Measurements from ENCODE around the gene DENND1A. TPM values are rescaled to one million over a fixed set of nuclear protein-coding genes. Genes with fewer than 3 reads are reported as not detected.
"Not testable (repeated sequence)": the region's sequence is repeated elsewhere in the genome, so short reads cannot be mapped to it uniquely, and the experiment has no call there.

Gene DENND1A, protein sequence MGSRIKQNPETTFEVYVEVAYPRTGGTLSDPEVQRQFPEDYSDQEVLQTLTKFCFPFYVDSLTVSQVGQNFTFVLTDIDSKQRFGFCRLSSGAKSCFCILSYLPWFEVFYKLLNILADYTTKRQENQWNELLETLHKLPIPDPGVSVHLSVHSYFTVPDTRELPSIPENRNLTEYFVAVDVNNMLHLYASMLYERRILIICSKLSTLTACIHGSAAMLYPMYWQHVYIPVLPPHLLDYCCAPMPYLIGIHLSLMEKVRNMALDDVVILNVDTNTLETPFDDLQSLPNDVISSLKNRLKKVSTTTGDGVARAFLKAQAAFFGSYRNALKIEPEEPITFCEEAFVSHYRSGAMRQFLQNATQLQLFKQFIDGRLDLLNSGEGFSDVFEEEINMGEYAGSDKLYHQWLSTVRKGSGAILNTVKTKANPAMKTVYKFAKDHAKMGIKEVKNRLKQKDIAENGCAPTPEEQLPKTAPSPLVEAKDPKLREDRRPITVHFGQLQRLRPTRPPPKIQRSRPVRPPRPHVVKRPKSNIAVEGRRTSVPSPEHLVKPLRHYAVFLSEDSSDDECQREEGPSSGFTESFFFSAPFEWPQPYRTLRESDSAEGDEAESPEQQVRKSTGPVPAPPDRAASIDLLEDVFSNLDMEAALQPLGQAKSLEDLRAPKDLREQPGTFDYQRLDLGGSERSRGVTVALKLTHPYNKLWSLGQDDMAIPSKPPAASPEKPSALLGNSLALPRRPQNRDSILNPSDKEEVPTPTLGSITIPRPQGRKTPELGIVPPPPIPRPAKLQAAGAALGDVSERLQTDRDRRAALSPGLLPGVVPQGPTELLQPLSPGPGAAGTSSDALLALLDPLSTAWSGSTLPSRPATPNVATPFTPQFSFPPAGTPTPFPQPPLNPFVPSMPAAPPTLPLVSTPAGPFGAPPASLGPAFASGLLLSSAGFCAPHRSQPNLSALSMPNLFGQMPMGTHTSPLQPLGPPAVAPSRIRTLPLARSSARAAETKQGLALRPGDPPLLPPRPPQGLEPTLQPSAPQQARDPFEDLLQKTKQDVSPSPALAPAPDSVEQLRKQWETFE
- polyA plus RNA-seq = 1 to 10 TPM; 4.6 to 4.8 TPM

GRCh38 chr9:123929870-123930831, at the start of gene DENND1A:
TSS of gene DENND1A (minus strand) at chr9:123930126. CDS start at chr9:123929905, 221 bp downstream.
- Histone ChIP-seq H3K36me3 (ENCODE audit: control insufficient read depth in 2 of 2, insufficient read depth in 2 of 2, low read length in 1 of 2) (no peaks in the 10 kb centered on the region), H3K27ac (ENCODE audit: low read depth in 2 of 2, low read length in 1 of 2) (peak within 1 kb of the TSS; percentile 11 to 37), H3K4me1 (ENCODE audit: control insufficient read depth in 2 of 2, insufficient read depth in 2 of 2, low read length in 1 of 2) (peaks cover 0 to 3% of the 10 kb centered on the region in 2 donors), H3K9me3 (ENCODE audit: control insufficient read depth in 2 of 2, insufficient read depth in 1 of 2, low read depth in 1 of 2, low read length in 1 of 2) (no peaks in the 10 kb centered on the region), H3K4me3 (ENCODE audit: low read depth in 1 of 2, low read length in 2 of 2) (peak within 1 kb of the TSS; percentile 71 to 86), H3K27me3 (ENCODE audit: control insufficient read depth in 1 of 2, insufficient read depth in 2 of 2, low read length in 2 of 2) (no peaks in the 10 kb centered on the region)
- WGBS, 2 donors = 7% methylated on average over 76 to 83 of the region's 83 CpGs

GRCh38 chr9:123978981-123979380, 49.1 kb upstream of the DENND1A start:
- Histone ChIP-seq H3K27me3 (ENCODE audit: control insufficient read depth in 1 of 2, insufficient read depth in 2 of 2, low read length in 2 of 2) (peaks cover 0 to 13% of the 10 kb centered on the region in 2 donors), H3K36me3 (ENCODE audit: control insufficient read depth in 2 of 2, insufficient read depth in 2 of 2, low read length in 1 of 2) (no peaks in the 10 kb centered on the region), H3K4me1 (ENCODE audit: control insufficient read depth in 2 of 2, insufficient read depth in 2 of 2, low read length in 1 of 2) (no peaks in the 10 kb centered on the region), H3K4me3 (ENCODE audit: low read depth in 1 of 2, low read length in 2 of 2) (no peak overlapping the region), H3K27ac (ENCODE audit: low read depth in 2 of 2, low read length in 1 of 2) (no peak overlapping the region), H3K9me3 (ENCODE audit: control insufficient read depth in 2 of 2, insufficient read depth in 1 of 2, low read depth in 1 of 2, low read length in 1 of 2) (peaks cover 0 to under 1% of the 10 kb centered on the region in 2 donors)
- WGBS, 2 donors = 85 to 86% methylated on average over 4 of the region's 5 CpGs

DNA sequence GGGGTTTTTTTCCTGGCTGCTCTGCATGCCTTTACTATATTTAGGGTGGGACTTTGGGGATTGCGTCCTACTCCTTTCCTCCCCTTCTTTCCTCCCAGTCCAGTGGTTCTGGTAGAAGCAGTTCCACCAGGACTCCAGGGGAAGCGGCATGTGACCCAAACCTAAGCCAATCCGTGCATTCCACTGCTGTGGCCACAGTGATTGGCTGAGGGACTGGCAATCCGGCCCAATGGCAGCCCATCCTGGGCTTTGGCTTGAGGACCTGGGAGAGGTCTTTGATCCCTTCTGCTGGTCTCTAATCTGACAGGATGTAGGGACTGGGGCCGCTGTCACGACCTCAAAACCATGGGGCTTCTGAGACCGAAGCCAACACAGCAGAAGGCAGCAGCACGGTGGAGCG, 46.7 kb upstream of the DENND1A start:
- H3K4me1 ChIP-seq (ENCODE audit: control insufficient read depth in 2 of 2, insufficient read depth in 2 of 2, low read length in 1 of 2); H3K36me3 ChIP-seq (ENCODE audit: control insufficient read depth in 2 of 2, insufficient read depth in 2 of 2, low read length in 1 of 2); H3K27ac ChIP-seq (ENCODE audit: low read depth in 2 of 2, low read length in 1 of 2); H3K4me3 ChIP-seq (ENCODE audit: low read depth in 1 of 2, low read length in 2 of 2); H3K27me3 ChIP-seq (ENCODE audit: control insufficient read depth in 1 of 2, insufficient read depth in 2 of 2, low read length in 2 of 2): not testable (repeated sequence)
- peaks cover 0 to 19% of the 10 kb centered on the region in 2 donors for H3K9me3 ChIP-seq (ENCODE audit: control insufficient read depth in 2 of 2, insufficient read depth in 1 of 2, low read depth in 1 of 2, low read length in 1 of 2)
- WGBS, 2 donors = 80% methylated on average over 3 of the region's 9 CpGs; no CpG with 5 or more reads in 1 of the 2 donors

- no peak overlapping the region for H3K27ac ChIP-seq (ENCODE audit: low read depth in 2 of 2, low read length in 1 of 2)
- H3K27me3 ChIP-seq (ENCODE audit: control insufficient read depth in 1 of 2, insufficient read depth in 2 of 2, low read length in 2 of 2) = peaks cover 0 to 4% of the 10 kb centered on the region in 2 donors
- peaks cover 0 to 20% of the 10 kb centered on the region in 2 donors for H3K9me3 ChIP-seq (ENCODE audit: control insufficient read depth in 2 of 2, insufficient read depth in 1 of 2, low read depth in 1 of 2, low read length in 1 of 2)
- WGBS, 2 donors = 66 to 72% methylated on average over 3 of the region's 3 CpGs
- H3K36me3 ChIP-seq (ENCODE audit: control insufficient read depth in 2 of 2, insufficient read depth in 2 of 2, low read length in 1 of 2) = no peaks in the 10 kb centered on the region
- no peaks in the 10 kb centered on the region for H3K4me1 ChIP-seq (ENCODE audit: control insufficient read depth in 2 of 2, insufficient read depth in 2 of 2, low read length in 1 of 2)
- no peak overlapping the region for H3K4me3 ChIP-seq (ENCODE audit: low read depth in 1 of 2, low read length in 2 of 2)
Observed at GRCh38 chr9:123975871-123976270, 45.9 kb upstream of the DENND1A start.

DNA sequence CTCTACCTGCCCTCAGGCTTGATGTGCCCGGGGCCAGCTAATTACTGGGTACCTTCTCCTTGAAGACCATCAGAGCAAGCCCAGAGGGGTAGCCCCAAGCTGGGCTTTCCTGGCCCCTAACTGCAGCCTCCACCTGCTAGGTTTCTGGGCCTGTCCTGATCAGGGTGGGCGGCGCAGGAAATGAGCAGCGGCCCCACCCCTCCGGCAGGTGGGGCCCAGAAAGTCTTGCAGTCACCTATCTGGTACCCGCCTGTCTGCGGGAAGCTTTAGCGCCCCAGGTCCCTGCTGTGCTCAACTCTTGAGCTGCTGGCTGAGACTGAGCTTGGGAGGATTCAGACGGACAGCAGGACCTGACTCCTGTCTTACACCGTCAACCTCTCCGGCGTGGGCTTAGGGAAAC, 44.5 kb upstream of the DENND1A start:
- Histone ChIP-seq H3K27ac (ENCODE audit: low read depth in 2 of 2, low read length in 1 of 2) (no peak overlapping the region), H3K36me3 (ENCODE audit: control insufficient read depth in 2 of 2, insufficient read depth in 2 of 2, low read length in 1 of 2) (no peaks in the 10 kb centered on the region), H3K9me3 (ENCODE audit: control insufficient read depth in 2 of 2, insufficient read depth in 1 of 2, low read depth in 1 of 2, low read length in 1 of 2) (peaks cover 0 to 20% of the 10 kb centered on the region in 2 donors), H3K4me1 (ENCODE audit: control insufficient read depth in 2 of 2, insufficient read depth in 2 of 2, low read length in 1 of 2) (no peaks in the 10 kb centered on the region), H3K27me3 (ENCODE audit: control insufficient read depth in 1 of 2, insufficient read depth in 2 of 2, low read length in 2 of 2) (no peaks in the 10 kb centered on the region), H3K4me3 (ENCODE audit: low read depth in 1 of 2, low read length in 2 of 2) (no peak overlapping the region)
- WGBS, 2 donors = 71 to 75% methylated on average over 12 of the region's 12 CpGs

- 87 to 89% methylated on average over 9 of the region's 9 CpGs for WGBS, 2 donors
- peaks cover 0 to 20% of the 10 kb centered on the region in 2 donors for H3K9me3 ChIP-seq (ENCODE audit: control insufficient read depth in 2 of 2, insufficient read depth in 1 of 2, low read depth in 1 of 2, low read length in 1 of 2)
Observed at GRCh38 chr9:123973590-123974223, 43.8 kb upstream of the DENND1A start.

GRCh38 chr9:123972618-123973017, 42.7 kb upstream of the DENND1A start:
- Histone ChIP-seq H3K4me1 (ENCODE audit: control insufficient read depth in 2 of 2, insufficient read depth in 2 of 2, low read length in 1 of 2) (no peaks in the 10 kb centered on the region), H3K27me3 (ENCODE audit: control insufficient read depth in 1 of 2, insufficient read depth in 2 of 2, low read length in 2 of 2) (no peaks in the 10 kb centered on the region)
- WGBS, 2 donors = 96% methylated on average over 8 of the region's 8 CpGs

More at GRCh38 chr9:123973590-123974223, 43.8 kb upstream of the DENND1A start:
- Histone ChIP-seq H3K27me3 (ENCODE audit: control insufficient read depth in 1 of 2, insufficient read depth in 2 of 2, low read length in 2 of 2) (no peaks in the 10 kb centered on the region), H3K27ac (ENCODE audit: low read depth in 2 of 2, low read length in 1 of 2) (no peak overlapping the region), H3K36me3 (ENCODE audit: control insufficient read depth in 2 of 2, insufficient read depth in 2 of 2, low read length in 1 of 2) (no peaks in the 10 kb centered on the region), H3K4me1 (ENCODE audit: control insufficient read depth in 2 of 2, insufficient read depth in 2 of 2, low read length in 1 of 2) (no peaks in the 10 kb centered on the region), H3K4me3 (ENCODE audit: low read depth in 1 of 2, low read length in 2 of 2) (no peak overlapping the region)

GRCh38 chr9:123967323-123967722, 37.4 kb upstream of the DENND1A start:
- Histone ChIP-seq H3K4me1 (ENCODE audit: control insufficient read depth in 2 of 2, insufficient read depth in 2 of 2, low read length in 1 of 2) (no peaks in the 10 kb centered on the region), H3K27ac (ENCODE audit: low read depth in 2 of 2, low read length in 1 of 2) (no peak overlapping the region), H3K4me3 (ENCODE audit: low read depth in 1 of 2, low read length in 2 of 2) (no peak overlapping the region), H3K36me3 (ENCODE audit: control insufficient read depth in 2 of 2, insufficient read depth in 2 of 2, low read length in 1 of 2) (no peaks in the 10 kb centered on the region), H3K27me3 (ENCODE audit: control insufficient read depth in 1 of 2, insufficient read depth in 2 of 2, low read length in 2 of 2) (no peaks in the 10 kb centered on the region), H3K9me3 (ENCODE audit: control insufficient read depth in 2 of 2, insufficient read depth in 1 of 2, low read depth in 1 of 2, low read length in 1 of 2) (peaks cover 0 to 8% of the 10 kb centered on the region in 2 donors)

More at GRCh38 chr9:123972618-123973017, 42.7 kb upstream of the DENND1A start:
- Histone ChIP-seq H3K36me3 (ENCODE audit: control insufficient read depth in 2 of 2, insufficient read depth in 2 of 2, low read length in 1 of 2) (no peaks in the 10 kb centered on the region), H3K9me3 (ENCODE audit: control insufficient read depth in 2 of 2, insufficient read depth in 1 of 2, low read depth in 1 of 2, low read length in 1 of 2) (peaks cover 0 to 20% of the 10 kb centered on the region in 2 donors), H3K4me3 (ENCODE audit: low read depth in 1 of 2, low read length in 2 of 2) (no peak overlapping the region), H3K27ac (ENCODE audit: low read depth in 2 of 2, low read length in 1 of 2) (no peak overlapping the region)

All from esophagus (tissue), 2 donors.